Tibial nerve (tissue), 4 donors: ENCODE results near the gene ACSM5. TPM values are rescaled to one million over a fixed set of nuclear protein-coding genes. Genes with fewer than 3 reads are reported as not detected.
A peak's percentile ranks its signal among the peaks of the same experiment; 100 is the strongest.

Source experiments
- DNase-seq, 2 donors: peaks; one replicate each; pipeline ENCODE4 v3.0.0-alpha.2; 2019; ENCODE audit warnings: low spot score in 2 of 2
- H3K27ac ChIP-seq, 4 donors: fragments of 200-600 bp; sonication (generic) in 3 of 4; one replicate each; pipeline ENCODE4 v1.5.1; 2017 to 2019; ENCODE audit warnings: mild to moderate bottlenecking in 1 of 4
- H3K27me3 ChIP-seq, 2 donors: fragments of 200-600 bp; sonication (generic) in 1 of 2; one replicate each; pipeline versions ENCODE4 v1.5.1 to v1.6.0; 2017 to 2019
- H3K36me3 ChIP-seq, 3 donors: fragments of 200-600 bp; sonication (generic); one replicate each; pipeline ENCODE4 v1.5.1; 2018 to 2019
- H3K4me1 ChIP-seq, 4 donors: fragments of 200-600 bp; sonication (generic) in 3 of 4; one replicate each; pipeline ENCODE4 v1.5.1; 2017 to 2019
- H3K4me3 ChIP-seq, 4 donors: fragments of 200-600 bp; sonication (generic) in 3 of 4; one replicate each; pipeline ENCODE4 v1.5.1; 2017 to 2019; ENCODE audit warnings: mild to moderate bottlenecking in 1 of 4, moderate library complexity in 1 of 4
- H3K9me3 ChIP-seq, 4 donors: fragments of 200-600 bp; sonication (generic) in 3 of 4; one replicate each; pipeline ENCODE4 v1.5.1; 2017 to 2019
- EP300 ChIP-seq, 2 donors: sonication (generic); formaldehyde crosslinking; IDR thresholded peaks; one replicate each; pipeline ENCODE4 v1.6.1; 2017; ENCODE audit warnings: antibody characterized with exemption in 2 of 2, mild to moderate bottlenecking in 1 of 2
- POLR2A ChIP-seq, 2 donors: fragments of 450-650 bp; IDR thresholded peaks; one replicate each; pipeline ENCODE4 v1.6.1; 2017; ENCODE audit warnings: antibody characterized with exemption in 2 of 2, mild to moderate bottlenecking in 2 of 2, moderate library complexity in 2 of 2
- WGBS, 2 donors: methylation state at CpG; one replicate each; pipeline ENCODE4 v1.1.5; 2018; 5-methylcytosine and 5-hydroxymethylcytosine counted together
- total RNA-seq, 4 donors: library from RNA; depleted of rRNA; stranded (reverse); fragments of >200 nt; gene quantifications; one replicate each; pipeline ENCODE4 v1.1.0, GENCODE V29; 2016
- TF ChIP-seq, protein P1 (sequence below), 5 experiments: fragments of 200-600 bp in 3 of 5; fragments of 450-650 bp in 2 of 5; sonication (generic) in 3 of 5; IDR thresholded peaks; one replicate each; pipeline ENCODE4 v1.5.1; 2016 to 2019; ENCODE audit warnings: antibody characterized with exemption in 5 of 5, mild to moderate bottlenecking in 3 of 5, moderate library complexity in 2 of 5

Gene ACSM5
- total RNA-seq, 4 donors from 2014 or later, result 10.5 to 25.1 (median 20.2) TPM

DNA sequence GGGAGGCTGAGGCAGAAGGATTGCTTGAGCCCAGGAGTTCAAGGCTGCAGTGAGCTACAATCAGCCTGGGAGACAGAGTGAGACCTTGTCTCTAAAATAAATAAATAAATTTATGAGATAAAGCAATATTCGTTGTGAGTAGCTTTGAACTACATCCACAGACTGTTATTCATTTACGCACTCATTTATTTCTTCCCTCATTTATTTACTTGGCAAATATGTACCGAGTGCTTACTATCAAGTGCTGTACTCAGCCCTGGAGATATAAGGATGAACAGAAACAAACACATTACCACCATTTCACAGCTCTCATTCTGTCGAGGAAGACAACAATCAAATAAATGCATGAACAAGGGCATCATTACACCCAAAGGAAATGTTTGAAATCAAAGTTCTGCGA lies 32.2 kb upstream of the ACSM5 start:
- no peaks in the 10 kb centered on the region for H3K27me3 ChIP-seq
- H3K4me1 ChIP-seq, result no peaks in the 10 kb centered on the region
- 77 to 81% methylated on average over 5 of the region's 5 CpGs for whole genome bisulfite sequencing, 2 donors
- H3K27ac ChIP-seq, result no peak overlapping the region
- TF ChIP-seq, protein P1, sequence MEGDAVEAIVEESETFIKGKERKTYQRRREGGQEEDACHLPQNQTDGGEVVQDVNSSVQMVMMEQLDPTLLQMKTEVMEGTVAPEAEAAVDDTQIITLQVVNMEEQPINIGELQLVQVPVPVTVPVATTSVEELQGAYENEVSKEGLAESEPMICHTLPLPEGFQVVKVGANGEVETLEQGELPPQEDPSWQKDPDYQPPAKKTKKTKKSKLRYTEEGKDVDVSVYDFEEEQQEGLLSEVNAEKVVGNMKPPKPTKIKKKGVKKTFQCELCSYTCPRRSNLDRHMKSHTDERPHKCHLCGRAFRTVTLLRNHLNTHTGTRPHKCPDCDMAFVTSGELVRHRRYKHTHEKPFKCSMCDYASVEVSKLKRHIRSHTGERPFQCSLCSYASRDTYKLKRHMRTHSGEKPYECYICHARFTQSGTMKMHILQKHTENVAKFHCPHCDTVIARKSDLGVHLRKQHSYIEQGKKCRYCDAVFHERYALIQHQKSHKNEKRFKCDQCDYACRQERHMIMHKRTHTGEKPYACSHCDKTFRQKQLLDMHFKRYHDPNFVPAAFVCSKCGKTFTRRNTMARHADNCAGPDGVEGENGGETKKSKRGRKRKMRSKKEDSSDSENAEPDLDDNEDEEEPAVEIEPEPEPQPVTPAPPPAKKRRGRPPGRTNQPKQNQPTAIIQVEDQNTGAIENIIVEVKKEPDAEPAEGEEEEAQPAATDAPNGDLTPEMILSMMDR (IDR thresholded peaks at IDR 0.05), result no peak
- no peak for TF ChIP-seq POLR2A (IDR thresholded peaks at IDR 0.05)
- no peak for TF ChIP-seq EP300 (IDR thresholded peaks at IDR 0.05)
- H3K9me3 ChIP-seq, result peaks cover 0 to 4% (median 0%) of the 10 kb centered on the region in 4 donors
- no peaks in the 10 kb centered on the region for H3K36me3 ChIP-seq
- no peak for DNase-seq
- no peak overlapping the region for H3K4me3 ChIP-seq

DNA sequence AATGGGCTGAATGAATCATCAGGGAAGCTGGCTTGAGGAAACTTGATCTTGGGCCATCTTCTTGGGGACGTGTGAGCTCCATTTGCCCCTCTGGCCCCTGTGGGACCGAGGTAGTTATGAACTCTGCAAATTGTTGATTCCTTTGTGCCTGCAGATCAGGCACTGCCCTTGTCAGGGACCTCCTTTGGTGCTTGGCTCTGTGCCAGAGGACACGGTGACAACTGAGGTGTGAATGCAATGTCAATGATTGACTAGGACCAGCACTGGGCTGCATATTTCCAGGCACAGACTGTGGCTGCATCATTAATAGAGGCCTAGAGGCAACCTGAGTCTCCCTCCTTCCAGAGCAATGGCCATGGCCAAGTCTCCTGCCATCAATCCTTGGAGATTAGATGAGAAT lies 28.6 kb upstream of the ACSM5 start:
- Histone ChIP-seq H3K9me3 (no peaks in the 10 kb centered on the region), H3K4me3 (no peak overlapping the region), H3K36me3 (no peaks in the 10 kb centered on the region), H3K27ac (no peak overlapping the region), H3K27me3 (no peaks in the 10 kb centered on the region), H3K4me1 (peaks cover 0 to 8% (median under 1%) of the 10 kb centered on the region in 4 donors)
- TF ChIP-seq, protein P1 (IDR thresholded peaks at IDR 0.05), result no peak
- TF ChIP-seq EP300 (IDR thresholded peaks at IDR 0.05) (no peak), POLR2A (IDR thresholded peaks at IDR 0.05) (no peak)
- no peak for DNase-seq
- 62 to 63% methylated on average over 3 of the region's 3 CpGs for WGBS, 2 donors

DNA sequence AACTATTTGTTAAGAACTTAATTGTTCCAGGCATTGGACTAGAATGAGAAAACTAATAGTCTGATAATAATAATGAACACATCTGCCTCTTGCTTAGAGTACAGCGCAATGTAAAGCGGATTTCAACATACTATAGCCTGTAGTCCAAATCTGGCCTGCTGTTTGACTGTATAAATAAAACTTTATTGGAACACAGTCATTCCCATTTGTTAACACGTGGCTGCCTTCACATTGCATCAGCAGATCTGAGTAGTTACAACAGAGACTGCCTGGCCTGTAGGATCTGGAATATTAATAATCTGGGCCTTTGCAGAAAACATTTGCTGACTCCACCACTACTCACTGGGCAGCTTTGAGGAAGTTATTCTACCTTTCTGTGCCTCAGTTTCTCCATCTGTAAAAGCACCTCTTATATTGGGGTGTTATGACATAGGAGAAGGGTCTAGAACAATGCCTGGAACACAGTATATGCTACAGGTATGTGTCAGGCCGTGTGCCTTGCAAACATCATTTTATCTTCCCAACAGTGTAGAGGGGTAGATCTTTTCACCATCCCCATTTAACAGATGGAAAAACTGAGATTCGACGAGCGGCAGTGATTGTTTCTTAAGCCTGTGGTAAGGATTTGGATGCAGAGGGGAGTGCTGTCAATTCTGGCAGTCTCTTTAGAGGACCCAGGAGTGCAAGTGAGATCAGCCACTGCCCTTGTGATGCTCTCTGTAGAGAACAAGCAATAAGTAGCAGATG lies 27.0 kb upstream of the ACSM5 start:
- no peaks in the 10 kb centered on the region for H3K9me3 ChIP-seq
- no peak overlapping the region for H3K27ac ChIP-seq
- 88 to 94% methylated on average over 7 of the region's 7 CpGs for WGBS, 2 donors
- H3K4me1 ChIP-seq, result peaks cover 0 to 17% (median 3%) of the 10 kb centered on the region in 4 donors
- H3K36me3 ChIP-seq, result no peaks in the 10 kb centered on the region
- no peak for DNase-seq
- TF ChIP-seq, protein P1 (IDR thresholded peaks at IDR 0.05), result no peak
- TF ChIP-seq EP300 (IDR thresholded peaks at IDR 0.05) (no peak), POLR2A (IDR thresholded peaks at IDR 0.05) (no peak)
- no peak overlapping the region for H3K4me3 ChIP-seq
- H3K27me3 ChIP-seq, result no peaks in the 10 kb centered on the region

DNA sequence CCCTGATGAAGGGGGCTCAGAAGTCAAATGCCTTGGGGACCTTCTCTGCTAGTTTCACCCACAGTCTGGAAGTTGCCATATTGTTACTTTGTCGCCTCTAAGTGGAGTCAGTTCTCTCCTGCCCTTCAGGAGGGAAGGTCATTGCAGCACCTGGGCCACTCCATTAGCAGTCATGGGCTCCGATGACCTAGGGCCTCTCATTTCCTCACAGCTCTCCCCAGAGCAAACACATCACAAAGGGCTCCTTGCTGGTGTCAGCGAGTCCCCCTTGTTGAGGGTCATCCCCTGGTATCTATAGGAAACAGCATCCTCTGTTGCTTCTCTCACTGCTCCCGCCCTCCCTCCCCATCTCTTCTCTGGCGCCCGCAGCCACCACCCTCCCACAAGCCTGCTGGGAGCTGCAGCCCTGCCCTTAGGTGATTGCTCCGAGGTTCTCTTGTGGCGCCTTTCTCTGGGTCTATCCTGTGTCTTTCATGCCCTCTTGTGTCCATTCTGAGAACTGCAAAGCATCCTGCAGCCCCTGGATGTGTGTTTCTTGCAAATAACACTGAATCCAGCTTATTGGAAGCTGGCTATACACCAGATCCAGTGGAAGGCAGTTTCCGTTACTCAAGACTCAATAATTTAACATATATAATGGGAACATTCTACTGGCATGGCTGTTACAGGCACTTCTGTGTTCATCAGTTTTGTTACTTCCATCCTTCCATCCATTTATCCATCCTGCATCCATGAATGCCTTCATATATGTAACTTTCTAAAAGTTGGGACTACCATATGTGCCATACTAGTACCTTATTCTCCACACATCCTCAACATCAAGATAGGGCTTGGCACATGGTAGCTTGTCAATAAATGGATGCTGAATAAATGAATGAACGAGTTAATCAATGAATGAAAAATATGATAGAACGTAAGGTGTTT lies 26.0 kb upstream of the ACSM5 start:
- Histone ChIP-seq H3K4me3 (no peak overlapping the region), H3K9me3 (no peaks in the 10 kb centered on the region), H3K27me3 (no peaks in the 10 kb centered on the region), H3K27ac (no peak overlapping the region), H3K4me1 (peaks cover 0 to 17% (median 3%) of the 10 kb centered on the region in 4 donors), H3K36me3 (no peaks in the 10 kb centered on the region)
- peak in 1 of 2 donors; percentile 66 for DNase-seq
- 29 to 30% methylated on average over 11 of the region's 11 CpGs for WGBS, 2 donors
- TF ChIP-seq POLR2A (IDR thresholded peaks at IDR 0.05), result no peak
- TF ChIP-seq, protein P1 (IDR thresholded peaks at IDR 0.05), result peak; percentile 43 to 70 (median 65)
- TF ChIP-seq EP300 (IDR thresholded peaks at IDR 0.05), result no peak
